Neural cell (in vitro differentiated cells): Measurements from ENCODE around the gene APH1A.

Experiments used
- EP300 ChIP-seq: fragments of 450-650 bp; conservative IDR thresholded peaks from 2 replicates; pipeline ENCODE4 v1.6.1; 2014; ENCODE audit warnings: antibody characterized with exemption, mild to moderate bottlenecking, moderate library complexity; ENCODE audit not compliant: poor library complexity, severe bottlenecking
- TAF1 ChIP-seq: IDR thresholded peaks from 2 replicates; pipeline ENCODE4 v1.6.1; 2012; ENCODE audit warnings: low read depth

DNA sequence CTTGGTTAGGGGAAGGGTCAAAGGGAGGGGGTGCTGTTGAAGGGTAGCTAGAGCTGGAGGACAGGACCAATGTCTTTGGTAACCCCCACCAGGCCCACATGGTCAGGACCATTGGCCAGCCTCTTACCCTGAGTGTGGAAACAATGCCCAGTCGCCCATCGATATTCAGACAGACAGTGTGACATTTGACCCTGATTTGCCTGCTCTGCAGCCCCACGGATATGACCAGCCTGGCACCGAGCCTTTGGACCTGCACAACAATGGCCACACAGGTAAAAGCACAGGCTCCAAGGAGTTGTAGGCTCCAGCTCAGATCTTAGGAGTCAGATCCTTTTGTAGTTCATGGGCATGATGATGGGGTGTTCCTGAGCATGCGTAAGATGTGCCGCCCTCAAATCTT is 7.4 kb downstream of the APH1A start:
- TF ChIP-seq EP300 = no peak
- TF ChIP-seq TAF1 = no peak
